ENCODE results near the gene MAB21L3.

Gene MAB21L3

DNA sequence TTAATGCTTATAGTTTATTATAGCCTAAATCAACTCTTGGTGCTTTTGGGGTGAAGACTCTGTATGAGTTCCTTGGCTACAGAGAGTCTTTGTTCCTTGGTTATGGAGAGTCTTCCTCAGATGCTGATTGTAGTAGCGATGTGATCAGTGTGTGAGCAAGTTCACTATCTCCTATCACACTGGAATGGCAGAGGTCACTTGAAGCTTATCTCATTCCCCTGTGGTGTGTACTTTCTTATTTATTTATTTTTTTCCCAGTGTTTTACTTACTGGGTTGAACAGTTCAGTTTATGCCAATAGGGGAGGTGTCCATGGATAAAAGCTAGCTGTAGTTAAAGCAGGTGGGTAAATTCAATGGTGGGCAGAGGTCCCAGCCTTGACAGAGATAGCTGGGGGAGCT lies 20.1 kb upstream of the MAB21L3 start:
- Histone ChIP-seq H3K36me3 (ENCODE audit: control insufficient read depth, insufficient read depth, low read length, severe bottlenecking) (peaks cover 11% of the 10 kb centered on the region), H3K9ac (ENCODE audit: low read length) (no peak overlapping the region), H3K9me3 (ENCODE audit: control insufficient read depth, low read length) (peaks cover 32% of the 10 kb centered on the region), H3K27me3 (replicated peaks; ENCODE audit: control insufficient read depth, insufficient read depth, low read length) (no peaks in the 10 kb centered on the region), H3K4me3 (ENCODE audit: low read length) (no peak overlapping the region), H3K4me1 (ENCODE audit: control insufficient read depth, insufficient read depth, low read length) (no peaks in the 10 kb centered on the region)
- no peak for DNase-seq (ENCODE audit: low read depth)

- peaks cover 14% of the 10 kb centered on the region for H3K36me3 ChIP-seq (ENCODE audit: control insufficient read depth, insufficient read depth, low read length, severe bottlenecking)
- no peaks in the 10 kb centered on the region for H3K27me3 ChIP-seq (replicated peaks; ENCODE audit: control insufficient read depth, insufficient read depth, low read length)
- H3K4me1 ChIP-seq (ENCODE audit: control insufficient read depth, insufficient read depth, low read length), result no peaks in the 10 kb centered on the region
- no peak for DNase-seq (ENCODE audit: low read depth)
- peaks cover 34% of the 10 kb centered on the region for H3K9me3 ChIP-seq (ENCODE audit: control insufficient read depth, low read length)
- no peak overlapping the region for H3K4me3 ChIP-seq (ENCODE audit: low read length)
- H3K9ac ChIP-seq (ENCODE audit: low read length), result no peak overlapping the region
These were observed 18.3 kb upstream of the MAB21L3 start for GRCh38 chr1:116092752-116093489.

DNA sequence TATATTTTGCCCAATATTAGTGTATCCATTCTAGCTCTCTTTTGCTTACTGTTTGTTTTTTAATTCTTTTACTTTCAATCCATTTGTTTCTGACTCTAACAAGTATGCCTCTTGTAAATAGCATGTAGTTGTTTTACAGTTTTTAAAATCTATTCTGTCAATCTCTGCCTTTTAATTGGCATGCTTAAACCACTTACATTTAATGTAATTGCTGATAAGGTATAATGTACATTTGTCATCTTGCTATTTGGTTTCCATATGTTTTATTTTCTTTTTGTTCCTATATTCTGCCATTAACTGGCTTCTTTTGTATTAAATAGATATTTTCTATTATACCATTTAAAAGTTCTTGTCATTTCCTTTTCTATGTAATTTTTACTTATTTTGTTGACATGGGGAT lies 16.2 kb upstream of the MAB21L3 start:
- no peaks in the 10 kb centered on the region for H3K4me1 ChIP-seq (ENCODE audit: control insufficient read depth, insufficient read depth, low read length)
- peaks cover 23% of the 10 kb centered on the region for H3K9me3 ChIP-seq (ENCODE audit: control insufficient read depth, low read length)
- H3K27me3 ChIP-seq (replicated peaks; ENCODE audit: control insufficient read depth, insufficient read depth, low read length), result no peaks in the 10 kb centered on the region
- no peak overlapping the region for H3K4me3 ChIP-seq (ENCODE audit: low read length)
- peaks cover 8% of the 10 kb centered on the region for H3K36me3 ChIP-seq (ENCODE audit: control insufficient read depth, insufficient read depth, low read length, severe bottlenecking)
- no peak overlapping the region for H3K9ac ChIP-seq (ENCODE audit: low read length)
- DNase-seq (ENCODE audit: low read depth), result no peak

- DNase-seq (ENCODE audit: low read depth), result no peak
- Histone ChIP-seq H3K36me3 (ENCODE audit: control insufficient read depth, insufficient read depth, low read length, severe bottlenecking) (peaks cover 7% of the 10 kb centered on the region), H3K9ac (ENCODE audit: low read length) (no peak overlapping the region)
These were observed 15.1 kb upstream of the MAB21L3 start for GRCh38 chr1:116096013-116096618.

DNA sequence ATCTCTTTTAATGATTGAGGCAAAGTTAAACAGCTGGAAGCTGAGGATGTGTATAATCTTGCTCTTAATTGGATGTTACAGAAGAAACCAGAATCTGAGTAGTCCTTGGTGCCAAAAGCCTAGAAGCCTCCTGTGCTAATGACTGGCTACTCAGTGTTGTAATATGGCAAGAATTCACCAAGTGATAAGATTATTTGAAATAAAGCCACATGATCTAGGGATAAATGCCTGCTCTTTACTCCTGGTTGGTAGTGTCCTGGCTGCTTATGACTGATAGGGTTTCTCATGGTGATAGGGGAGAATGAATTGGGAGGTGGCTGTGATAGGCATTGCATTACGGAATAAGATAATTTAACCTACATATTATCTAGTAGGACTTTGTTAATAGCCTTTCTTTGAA lies 13.6 kb upstream of the MAB21L3 start:
- H3K9me3 ChIP-seq (ENCODE audit: control insufficient read depth, low read length), result peaks cover 19% of the 10 kb centered on the region
- no peak overlapping the region for H3K4me3 ChIP-seq (ENCODE audit: low read length)
- no peak for DNase-seq (ENCODE audit: low read depth)
- no peaks in the 10 kb centered on the region for H3K4me1 ChIP-seq (ENCODE audit: control insufficient read depth, insufficient read depth, low read length)
- H3K36me3 ChIP-seq (ENCODE audit: control insufficient read depth, insufficient read depth, low read length, severe bottlenecking), result peaks cover 3% of the 10 kb centered on the region
- H3K27me3 ChIP-seq (replicated peaks; ENCODE audit: control insufficient read depth, insufficient read depth, low read length), result no peaks in the 10 kb centered on the region
- H3K9ac ChIP-seq (ENCODE audit: low read length), result no peak overlapping the region

More at GRCh38 chr1:116096013-116096618, 15.1 kb upstream of the MAB21L3 start:
- Histone ChIP-seq H3K9me3 (ENCODE audit: control insufficient read depth, low read length) (peaks cover 19% of the 10 kb centered on the region), H3K4me3 (ENCODE audit: low read length) (no peak overlapping the region), H3K4me1 (ENCODE audit: control insufficient read depth, insufficient read depth, low read length) (no peaks in the 10 kb centered on the region), H3K27me3 (replicated peaks; ENCODE audit: control insufficient read depth, insufficient read depth, low read length) (no peaks in the 10 kb centered on the region)

GRCh38 chr1:116099379-116099778 lies 11.8 kb upstream of the MAB21L3 start:
- no peak overlapping the region for H3K9ac ChIP-seq (ENCODE audit: low read length)
- no peak overlapping the region for H3K4me3 ChIP-seq (ENCODE audit: low read length)
- H3K4me1 ChIP-seq (ENCODE audit: control insufficient read depth, insufficient read depth, low read length), result no peaks in the 10 kb centered on the region
- peaks cover 3% of the 10 kb centered on the region for H3K36me3 ChIP-seq (ENCODE audit: control insufficient read depth, insufficient read depth, low read length, severe bottlenecking)
- H3K27me3 ChIP-seq (replicated peaks; ENCODE audit: control insufficient read depth, insufficient read depth, low read length), result no peaks in the 10 kb centered on the region
- H3K9me3 ChIP-seq (ENCODE audit: control insufficient read depth, low read length), result peaks cover 16% of the 10 kb centered on the region
- DNase-seq (ENCODE audit: low read depth), result no peak

- H3K4me1 ChIP-seq (ENCODE audit: control insufficient read depth, insufficient read depth, low read length), result no peaks in the 10 kb centered on the region
- H3K36me3 ChIP-seq (ENCODE audit: control insufficient read depth, insufficient read depth, low read length, severe bottlenecking), result peaks cover 3% of the 10 kb centered on the region
- no peak overlapping the region for H3K4me3 ChIP-seq (ENCODE audit: low read length)
- H3K9ac ChIP-seq (ENCODE audit: low read length), result no peak overlapping the region
- H3K27me3 ChIP-seq (replicated peaks; ENCODE audit: control insufficient read depth, insufficient read depth, low read length), result no peaks in the 10 kb centered on the region
- peaks cover 11% of the 10 kb centered on the region for H3K9me3 ChIP-seq (ENCODE audit: control insufficient read depth, low read length)
- DNase-seq (ENCODE audit: low read depth), result no peak
These were observed 11.3 kb upstream of the MAB21L3 start for GRCh38 chr1:116099919-116100318.

- H3K4me3 ChIP-seq (ENCODE audit: low read length), result no peak overlapping the region
- no peaks in the 10 kb centered on the region for H3K4me1 ChIP-seq (ENCODE audit: control insufficient read depth, insufficient read depth, low read length)
- no peaks in the 10 kb centered on the region for H3K9me3 ChIP-seq (ENCODE audit: control insufficient read depth, low read length)
- no peak for DNase-seq (ENCODE audit: low read depth)
- no peaks in the 10 kb centered on the region for H3K36me3 ChIP-seq (ENCODE audit: control insufficient read depth, insufficient read depth, low read length, severe bottlenecking)
- H3K9ac ChIP-seq (ENCODE audit: low read length), result no peak overlapping the region
- no peaks in the 10 kb centered on the region for H3K27me3 ChIP-seq (replicated peaks; ENCODE audit: control insufficient read depth, insufficient read depth, low read length)
These were observed 6.5 kb upstream of the MAB21L3 start for GRCh38 chr1:116104667-116105066.

- H3K36me3 ChIP-seq (ENCODE audit: control insufficient read depth, insufficient read depth, low read length, severe bottlenecking), result no peaks in the 10 kb centered on the region
- H3K9ac ChIP-seq (ENCODE audit: low read length), result no peak overlapping the region
- H3K4me1 ChIP-seq (ENCODE audit: control insufficient read depth, insufficient read depth, low read length), result peaks cover 10% of the 10 kb centered on the region
- H3K9me3 ChIP-seq (ENCODE audit: control insufficient read depth, low read length), result no peaks in the 10 kb centered on the region
- no peak overlapping the region for H3K4me3 ChIP-seq (ENCODE audit: low read length)
- H3K27me3 ChIP-seq (replicated peaks; ENCODE audit: control insufficient read depth, insufficient read depth, low read length), result no peaks in the 10 kb centered on the region
- DNase-seq (ENCODE audit: low read depth), result no peak
These were observed 5.2 kb upstream of the MAB21L3 start for GRCh38 chr1:116105996-116106395.

DNA sequence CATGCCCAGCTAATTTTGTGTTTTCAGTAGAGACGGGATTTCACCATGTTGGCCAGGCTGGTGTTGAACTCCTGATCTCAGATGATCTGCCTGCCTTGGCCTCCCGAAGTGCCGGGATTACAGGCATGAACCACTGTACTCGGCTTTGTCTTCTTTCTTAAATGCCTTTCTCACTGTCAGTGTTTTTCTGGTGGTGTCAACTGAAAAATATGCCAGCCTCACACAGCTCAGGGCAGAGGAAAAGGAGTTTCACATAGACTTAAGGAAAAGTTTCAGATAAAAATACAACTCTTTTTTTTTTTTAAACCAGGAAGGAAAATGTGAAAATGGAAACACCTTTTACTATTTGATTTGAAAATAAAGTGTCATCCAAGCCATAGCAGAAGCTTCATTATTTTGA lies 4.6 kb upstream of the MAB21L3 start:
- no peaks in the 10 kb centered on the region for H3K27me3 ChIP-seq (replicated peaks; ENCODE audit: control insufficient read depth, insufficient read depth, low read length)
- H3K4me1 ChIP-seq (ENCODE audit: control insufficient read depth, insufficient read depth, low read length), result peaks cover 17% of the 10 kb centered on the region
- H3K4me3 ChIP-seq (ENCODE audit: low read length), result no peak overlapping the region
- no peaks in the 10 kb centered on the region for H3K36me3 ChIP-seq (ENCODE audit: control insufficient read depth, insufficient read depth, low read length, severe bottlenecking)
- no peak for DNase-seq (ENCODE audit: low read depth)
- H3K9ac ChIP-seq (ENCODE audit: low read length), result no peak overlapping the region
- no peaks in the 10 kb centered on the region for H3K9me3 ChIP-seq (ENCODE audit: control insufficient read depth, low read length)

DNA sequence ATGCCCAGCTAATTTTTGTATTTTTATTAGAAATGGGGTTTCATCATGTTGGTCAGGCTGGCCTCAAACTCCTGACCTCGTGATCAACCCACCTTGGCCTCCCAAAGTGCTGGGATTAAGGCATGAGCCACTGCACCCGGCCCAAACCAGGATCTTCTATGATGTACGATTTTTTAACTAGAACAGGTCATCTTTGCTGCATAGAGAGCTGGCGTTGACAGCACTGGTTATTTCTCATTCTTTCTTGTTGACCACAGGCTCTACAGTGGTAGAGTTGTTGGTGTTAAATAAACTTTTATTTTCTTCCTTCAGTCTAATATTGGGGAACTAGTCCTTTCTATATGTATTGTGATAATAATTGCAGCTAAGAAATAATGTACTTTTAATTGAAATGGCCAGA lies 3.8 kb upstream of the MAB21L3 start:
- peaks cover 24% of the 10 kb centered on the region for H3K4me1 ChIP-seq (ENCODE audit: control insufficient read depth, insufficient read depth, low read length)
- H3K36me3 ChIP-seq (ENCODE audit: control insufficient read depth, insufficient read depth, low read length, severe bottlenecking), result no peaks in the 10 kb centered on the region
- H3K9ac ChIP-seq (ENCODE audit: low read length), result no peak overlapping the region
- no peaks in the 10 kb centered on the region for H3K27me3 ChIP-seq (replicated peaks; ENCODE audit: control insufficient read depth, insufficient read depth, low read length)
- no peak overlapping the region for H3K4me3 ChIP-seq (ENCODE audit: low read length)
- DNase-seq (ENCODE audit: low read depth), result no peak
- no peaks in the 10 kb centered on the region for H3K9me3 ChIP-seq (ENCODE audit: control insufficient read depth, low read length)

Measured in adipocyte (in vitro differentiated cells).